IMR-90 (cell line): ENCODE results near the gene KCNT2.

Experiments
- BHLHE40 ChIP-seq: fragments of 150-350 bp; IDR thresholded peaks from 2 replicates; pipeline ENCODE4 v1.6.1; 2016; ENCODE audit warnings: mild to moderate bottlenecking, low read depth, low read length
- CEBPB ChIP-seq: IDR thresholded peaks from 2 replicates; pipeline ENCODE4 v1.6.1; 2012; ENCODE audit warnings: low read depth, low read length, improper control_type of control experiment
- CHD1 ChIP-seq: IDR thresholded peaks from 2 replicates; pipeline ENCODE4 v1.6.1; 2012; ENCODE audit warnings: low read depth, low read length, improper control_type of control experiment
- CTCF ChIP-seq: conservative IDR thresholded peaks from 2 replicates; pipeline ENCODE4 v1.5.1; 2012; ENCODE audit warnings: mild to moderate bottlenecking, low read depth, low read length, improper control_type of control experiment
- ELK1 ChIP-seq: fragments of 150-350 bp; IDR thresholded peaks from 2 replicates; pipeline ENCODE4 v1.6.1; 2016; ENCODE audit warnings: low read depth, mild to moderate bottlenecking, low read length, moderate library complexity, borderline replicate concordance
- MXI1 ChIP-seq: IDR thresholded peaks from 2 replicates; pipeline ENCODE4 v1.6.1; 2012; ENCODE audit warnings: low read depth, mild to moderate bottlenecking, low read length, moderate library complexity, borderline replicate concordance
- POLR2A ChIP-seq: IDR thresholded peaks from 2 replicates; pipeline ENCODE4 v1.6.1; 2012; ENCODE audit warnings: mild to moderate bottlenecking, low read depth, low read length
- RAD21 ChIP-seq: IDR thresholded peaks from 2 replicates; pipeline ENCODE4 v1.6.1; 2012; ENCODE audit warnings: low read length, improper control_type of control experiment
- RCOR1 ChIP-seq: IDR thresholded peaks from 2 replicates; pipeline ENCODE4 v1.6.1; 2012; ENCODE audit warnings: mild to moderate bottlenecking, low read length, improper control_type of control experiment; ENCODE audit not compliant: insufficient replicate concordance
- USF2 ChIP-seq: fragments of 150-350 bp; IDR thresholded peaks from 2 replicates; pipeline ENCODE4 v1.6.1; 2017; ENCODE audit warnings: mild to moderate bottlenecking, antibody characterized with exemption, low read length, low read depth

GRCh38 chr1:196531737-196532524, 76.3 kb downstream of the KCNT2 start:
- no peak for TF ChIP-seq BHLHE40
- TF ChIP-seq POLR2A: no peak
- no peak for TF ChIP-seq CTCF
- no peak for TF ChIP-seq CHD1
- no peak for TF ChIP-seq MXI1
- no peak for TF ChIP-seq RCOR1
- TF ChIP-seq RAD21: no peak
- no peak for TF ChIP-seq CEBPB
- no peak for TF ChIP-seq USF2
- TF ChIP-seq ELK1: no peak
